ENCODE measurements around the gene LCLAT1.

DNA sequence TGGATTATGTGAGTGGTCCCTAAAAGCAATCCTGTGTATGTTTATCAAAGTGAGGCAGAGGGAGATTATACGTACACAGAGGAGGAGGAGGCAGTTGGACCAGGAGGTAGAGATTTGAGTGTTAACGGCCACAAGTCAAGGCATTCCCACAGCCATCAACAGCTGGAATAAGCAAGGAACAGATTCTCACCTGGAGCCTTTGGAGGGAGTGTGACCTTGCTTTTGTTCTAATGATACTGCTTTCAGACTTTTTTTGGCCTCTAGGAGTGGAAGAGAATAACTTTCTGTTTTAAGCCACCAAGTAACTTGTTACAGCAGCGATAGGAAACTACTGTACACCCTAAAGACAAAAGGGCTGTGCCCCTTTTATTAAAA lies 18.1 kb downstream of the LCLAT1 start:
- no peak for TF ChIP-seq POLR2A (IDR thresholded peaks at IDR 0.05; ENCODE audit: low read length)
- no peak for TF ChIP-seq GATA1 (IDR thresholded peaks at IDR 0.05; ENCODE audit: low read depth, low read length)

Data from erythroblast (primary cell).